Measurements from ENCODE around the gene BTAF1.

DNA sequence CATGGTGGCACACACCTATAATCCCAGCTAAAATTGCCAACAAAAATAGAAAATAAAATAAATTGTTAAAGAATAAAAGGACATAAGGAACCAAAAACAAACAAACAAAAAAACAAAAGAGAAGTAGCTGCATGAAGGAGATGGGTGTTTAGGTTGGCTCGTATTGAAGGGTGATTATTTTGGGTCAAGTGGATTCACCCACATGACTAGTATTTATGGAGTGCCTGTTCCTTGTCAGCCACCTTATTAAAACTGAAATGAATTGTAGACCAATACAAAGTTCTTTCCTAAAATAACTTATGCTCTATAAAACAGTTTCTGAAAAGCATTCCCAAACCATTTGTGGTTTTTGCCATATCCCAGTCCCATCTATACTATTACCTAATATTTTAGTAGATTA lies 138.7 kb downstream of the BTAF1 start:
- TF ChIP-seq, protein P1, sequence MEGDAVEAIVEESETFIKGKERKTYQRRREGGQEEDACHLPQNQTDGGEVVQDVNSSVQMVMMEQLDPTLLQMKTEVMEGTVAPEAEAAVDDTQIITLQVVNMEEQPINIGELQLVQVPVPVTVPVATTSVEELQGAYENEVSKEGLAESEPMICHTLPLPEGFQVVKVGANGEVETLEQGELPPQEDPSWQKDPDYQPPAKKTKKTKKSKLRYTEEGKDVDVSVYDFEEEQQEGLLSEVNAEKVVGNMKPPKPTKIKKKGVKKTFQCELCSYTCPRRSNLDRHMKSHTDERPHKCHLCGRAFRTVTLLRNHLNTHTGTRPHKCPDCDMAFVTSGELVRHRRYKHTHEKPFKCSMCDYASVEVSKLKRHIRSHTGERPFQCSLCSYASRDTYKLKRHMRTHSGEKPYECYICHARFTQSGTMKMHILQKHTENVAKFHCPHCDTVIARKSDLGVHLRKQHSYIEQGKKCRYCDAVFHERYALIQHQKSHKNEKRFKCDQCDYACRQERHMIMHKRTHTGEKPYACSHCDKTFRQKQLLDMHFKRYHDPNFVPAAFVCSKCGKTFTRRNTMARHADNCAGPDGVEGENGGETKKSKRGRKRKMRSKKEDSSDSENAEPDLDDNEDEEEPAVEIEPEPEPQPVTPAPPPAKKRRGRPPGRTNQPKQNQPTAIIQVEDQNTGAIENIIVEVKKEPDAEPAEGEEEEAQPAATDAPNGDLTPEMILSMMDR (IDR thresholded peaks at IDR 0.05), result no peak
- TF ChIP-seq POLR2A (IDR thresholded peaks at IDR 0.05), result no peak
